Kidney (tissue), 14 donors: ENCODE data around the gene MRM3. TPM values are rescaled to one million over a fixed set of nuclear protein-coding genes. Genes with fewer than 3 reads are reported as not detected.
A peak's percentile ranks its signal among the peaks of the same experiment; 100 is the strongest.

Experiments
- DNase-seq, 5 donors: peaks; one replicate each; pipeline ENCODE4 v3.0.0-alpha.2; 2013 to 2020
- FAIRE-seq: peaks from 2 replicates; lab custom pipeline; 2012; peaks lifted over from hg19 to GRCh38; lab: Jason Lieb, UNC
- H3K27ac ChIP-seq, 2 donors: one replicate each; pipeline ENCODE4 v1.7.0; 2013; ENCODE audit warnings: low read depth in 2 of 2, low read length in 2 of 2, inconsistent platforms in 1 of 2
- H3K27me3 ChIP-seq: one replicate; pipeline ENCODE4 v1.7.1; 2013; ENCODE audit warnings: low read length, inconsistent platforms; ENCODE audit not compliant: control insufficient read depth, insufficient read depth
- H3K36me3 ChIP-seq, 3 donors: one replicate each; pipeline versions ENCODE4 v1.7.0 to v1.7.1; 2013; ENCODE audit warnings: low read length in 3 of 3, control low read depth in 1 of 3, inconsistent platforms in 1 of 3; ENCODE audit not compliant: insufficient read depth in 3 of 3, control insufficient read depth in 2 of 3
- H3K4me1 ChIP-seq, 3 donors: one replicate each; pipeline versions ENCODE4 v1.7.0 to v1.7.1; 2013; ENCODE audit warnings: low read length in 3 of 3, inconsistent platforms in 1 of 3, low read depth in 1 of 3; ENCODE audit not compliant: control insufficient read depth in 2 of 3, insufficient read depth in 2 of 3
- H3K4me3 ChIP-seq, 3 donors: one replicate each; pipeline versions ENCODE4 v1.7.0 to v1.8.1; 2013; ENCODE audit warnings: low read length in 3 of 3, control low read depth in 1 of 3, inconsistent platforms in 1 of 3
- H3K9ac ChIP-seq, 3 donors: one replicate each; pipeline versions ENCODE4 v1.7.0 to v1.7.1; 2013; ENCODE audit warnings: low read length in 3 of 3, control low read depth in 1 of 3, inconsistent platforms in 1 of 3
- H3K9me3 ChIP-seq, 3 donors: one replicate each; pipeline versions ENCODE4 v1.7.0 to v1.7.1; 2013; ENCODE audit warnings: low read length in 3 of 3, control low read depth in 1 of 3, inconsistent platforms in 1 of 3; ENCODE audit not compliant: control insufficient read depth in 2 of 3, insufficient read depth in 1 of 3
- CTCF ChIP-seq: IDR thresholded peaks from 3 replicates; pipeline ENCODE4 v1.5.1; 2012; ENCODE audit warnings: mild to moderate bottlenecking, moderate library complexity, borderline replicate concordance; ENCODE audit not compliant: insufficient read depth; ENCODE audit errors: extremely low read depth
- intact Hi-C: fragments of 100-400 bp; cut with DNase I; formaldehyde crosslinking; loops from one replicate; pipeline ENCODE4 v1.11.1; 2022
- polyA plus RNA-seq: library from polyadenylated mRNA; stranded (reverse); fragments of 350-450 nt; fragmentation: Illumina TruSeq; extraction: RNeasy Lipid Tissue Mini Kit (QIAGEN cat#74804); gene quantifications from one replicate; pipeline ENCODE4 v1.2.3, GENCODE V29; 2014; ENCODE audit warnings: low read depth, low replicate concordance; ENCODE audit not compliant: insufficient read depth
- total RNA-seq: library from RNA; stranded (reverse); fragmentation: NEBNext Ultra II Directional; extraction: Animal tissue kit (Norgen Biotek cat#: 25700); gene quantifications from one replicate; pipeline ENCODE4 v1.2.1, GENCODE V29; 2021
- donor health status: control.
- donor health status: control.
- donor health status: control.
- donor health status: control.
- donor health status: control.
- donor health status: DM: yes; HTN: yes; CAD: no.
- donor health status: Normal renal cell carcinoma (clear cell type).

Gene MRM3
- total and polyA plus RNA-seq, 2 donors from 2014 or later = 14.4 to 21.3 TPM

GRCh38 chr17:807523-808294, 25.6 kb downstream of the MRM3 start:
- TF ChIP-seq CTCF = no peak
- Histone ChIP-seq H3K9ac (no peak overlapping the region), H3K36me3 (peaks cover 0 to 3% (median 2%) of the 10 kb centered on the region in 3 donors), H3K27ac (no peak overlapping the region), H3K4me3 (no peak overlapping the region), H3K4me1 (no peaks in the 10 kb centered on the region), H3K9me3 (no peaks in the 10 kb centered on the region), H3K27me3 (no peaks in the 10 kb centered on the region)
- intact Hi-C loops = no loop called here
- DNase-seq (no peak), FAIRE-seq (no peak)

- Histone ChIP-seq H3K27me3 (no peaks in the 10 kb centered on the region), H3K4me1 (no peaks in the 10 kb centered on the region), H3K27ac (no peak overlapping the region), H3K9me3 (no peaks in the 10 kb centered on the region), H3K4me3 (no peak overlapping the region), H3K36me3 (peaks cover 0 to 4% (median 4%) of the 10 kb centered on the region in 3 donors), H3K9ac (no peak overlapping the region)
- intact Hi-C loops = no loop called here
- FAIRE-seq (no peak), DNase-seq (peak in 2 of 5 donors; percentile 29 to 34)
- TF ChIP-seq CTCF = no peak
Observed at GRCh38 chr17:811051-811784, 29.1 kb downstream of the MRM3 start.

GRCh38 chr17:812638-813204, 30.6 kb downstream of the MRM3 start:
- Histone ChIP-seq H3K36me3 (peaks cover 0 to 4% (median 4%) of the 10 kb centered on the region in 3 donors), H3K9me3 (no peaks in the 10 kb centered on the region), H3K27ac (no peak overlapping the region), H3K4me3 (no peak overlapping the region), H3K27me3 (no peaks in the 10 kb centered on the region), H3K9ac (no peak overlapping the region), H3K4me1 (no peaks in the 10 kb centered on the region)
- FAIRE-seq (no peak), DNase-seq (no peak)
- intact Hi-C loops = no loop called here
- no peak for TF ChIP-seq CTCF
